GM20000 (cell line): ENCODE measurements around the gene LAMTOR4.

ENCODE experiments used
- DNase-seq: peaks from one replicate; pipeline ENCODE4 v3.0.0; 2012; ENCODE audit warnings: low spot score
- CTCF ChIP-seq: IDR thresholded peaks from 2 replicates; pipeline ENCODE4 v1.5.1; 2012; ENCODE audit warnings: mild to moderate bottlenecking, control low read depth; ENCODE audit errors: extremely low read depth, missing control alignments

Gene LAMTOR4

GRCh38 chr7:100148559-100149328 lies at the start of gene LAMTOR4:
Gene LAMTOR4, plus strand, starts transcription at chr7:100148918. Its CDS starts 55 bp downstream, at chr7:100148973.
- DNase-seq, result peak; percentile 96
- no peak for TF ChIP-seq CTCF

- TF ChIP-seq CTCF, result no peak
Observed at GRCh38 chr7:100099452-100099851, 49.3 kb upstream of the LAMTOR4 start.

GRCh38 chr7:100100420-100101015 lies 48.2 kb upstream of the LAMTOR4 start:
- peak; percentile 95 for DNase-seq
- TF ChIP-seq CTCF, result no peak

More at GRCh38 chr7:100099452-100099851, 49.3 kb upstream of the LAMTOR4 start:
- DNase-seq, result no peak

GRCh38 chr7:100101016-100101862 lies 47.5 kb upstream of the LAMTOR4 start, which contains the start of the genes AP4M1 and MCM7:
Gene AP4M1, plus strand, starts transcription at chr7:100101643. Its CDS starts 72 bp downstream, at chr7:100101715.
Gene MCM7, minus strand, starts transcription at chr7:100101397. Its CDS starts 103 bp downstream, at chr7:100101294.
- peak; percentile 99 for DNase-seq
- no peak for TF ChIP-seq CTCF

GRCh38 chr7:100102950-100103840 lies 45.5 kb upstream of the LAMTOR4 start:
- no peak for TF ChIP-seq CTCF
- DNase-seq, result no peak

- no peak for TF ChIP-seq CTCF
- no peak for DNase-seq
Observed at GRCh38 chr7:100105534-100105933, 43.2 kb upstream of the LAMTOR4 start.
